HG03575 (cell line): ENCODE results near the gene CTSO.
"Not testable (repeated sequence)": the region's sequence is repeated elsewhere in the genome, so short reads cannot be mapped to it uniquely, and the experiment has no call there.

Experiments used
- ATAC-seq: cut with Tn5 transposase; IDR thresholded peaks from one replicate; pipeline ENCODE4 v1.9.1; 2021; ENCODE audit not compliant: unreplicated experiment, insufficient number of reproducible peaks, low FRiP score; ENCODE audit errors: extremely low read depth

The CTSO gene

GRCh38 chr4:155914782-155915181 is 38.9 kb downstream of the CTSO start:
- no peak for ATAC-seq

GRCh38 chr4:155911905-155912304 is 41.8 kb downstream of the CTSO start:
- ATAC-seq, result no peak

- ATAC-seq, result no peak
Measured at GRCh38 chr4:155909615-155910226, 43.9 kb downstream of the CTSO start.

- no peak for ATAC-seq
Measured at GRCh38 chr4:155908187-155909139, 45.2 kb downstream of the CTSO start.

- ATAC-seq, result no peak
Measured at GRCh38 chr4:155907556-155907955, 46.1 kb downstream of the CTSO start.

- ATAC-seq, result no peak
Measured at GRCh38 chr4:155906554-155907247, 47.0 kb downstream of the CTSO start.

GRCh38 chr4:155904331-155904730 is 49.3 kb downstream of the CTSO start:
- ATAC-seq, result no peak

- no peak for ATAC-seq
Measured at GRCh38 chr4:155903453-155903852, 50.2 kb downstream of the CTSO start, which contains the start of gene TDO2. TDO2 (plus strand) TSS chr4:155903696; CDS start chr4:155903759, 63 bp downstream.

GRCh38 chr4:155901013-155901412 is 52.7 kb downstream of the CTSO start:
- no peak for ATAC-seq

- ATAC-seq, result no peak
Measured at GRCh38 chr4:155900381-155900780, 53.3 kb downstream of the CTSO start.

- ATAC-seq, result no peak
Measured at GRCh38 chr4:155899891-155900290, 53.8 kb downstream of the CTSO start.

GRCh38 chr4:155898371-155898770 is 55.3 kb downstream of the CTSO start:
- not testable (repeated sequence) for ATAC-seq

GRCh38 chr4:155891058-155891457 is 62.6 kb downstream of the CTSO start:
- ATAC-seq, result no peak

GRCh38 chr4:155889946-155890345 is 63.7 kb downstream of the CTSO start:
- no peak for ATAC-seq

- ATAC-seq, result no peak
Measured at GRCh38 chr4:155889031-155889793, 64.5 kb downstream of the CTSO start.

- no peak for ATAC-seq
Measured at GRCh38 chr4:155887847-155888570, 65.7 kb downstream of the CTSO start.

- ATAC-seq, result no peak
Measured at GRCh38 chr4:155887045-155887444, 66.6 kb downstream of the CTSO start.

- no peak for ATAC-seq
Measured at GRCh38 chr4:155885666-155886065, 68.0 kb downstream of the CTSO start.
